SH-SY5Y (cell line): ENCODE measurements around the gene ANKRD2.

Experiments used
- GATA2 ChIP-seq: IDR thresholded peaks from 2 replicates; pipeline ENCODE4 v1.6.1; 2011; ENCODE audit warnings: mild to moderate bottlenecking, low read depth, low read length
- GATA3 ChIP-seq: IDR thresholded peaks from 2 replicates; pipeline ENCODE4 v1.6.1; 2011; ENCODE audit warnings: low read depth, mild to moderate bottlenecking, low read length, moderate library complexity

GRCh38 chr10:97551271-97551670 lies 21.3 kb upstream of the ANKRD2 start:
- no peak for TF ChIP-seq GATA2
- no peak for TF ChIP-seq GATA3
